Activated CD4-positive, alpha-beta T cell treated with anti-CD3 and anti-CD28 coated beads for 48 hours (primary cell): ENCODE data around the gene RNF130.
"Not testable (repeated sequence)": the region's sequence is repeated elsewhere in the genome, so short reads cannot be mapped to it uniquely, and the experiment has no call there.

Source experiments
- DNase-seq: peaks from one replicate; pipeline ENCODE4 v3.0.0-alpha.2; 2020

Gene RNF130

DNA sequence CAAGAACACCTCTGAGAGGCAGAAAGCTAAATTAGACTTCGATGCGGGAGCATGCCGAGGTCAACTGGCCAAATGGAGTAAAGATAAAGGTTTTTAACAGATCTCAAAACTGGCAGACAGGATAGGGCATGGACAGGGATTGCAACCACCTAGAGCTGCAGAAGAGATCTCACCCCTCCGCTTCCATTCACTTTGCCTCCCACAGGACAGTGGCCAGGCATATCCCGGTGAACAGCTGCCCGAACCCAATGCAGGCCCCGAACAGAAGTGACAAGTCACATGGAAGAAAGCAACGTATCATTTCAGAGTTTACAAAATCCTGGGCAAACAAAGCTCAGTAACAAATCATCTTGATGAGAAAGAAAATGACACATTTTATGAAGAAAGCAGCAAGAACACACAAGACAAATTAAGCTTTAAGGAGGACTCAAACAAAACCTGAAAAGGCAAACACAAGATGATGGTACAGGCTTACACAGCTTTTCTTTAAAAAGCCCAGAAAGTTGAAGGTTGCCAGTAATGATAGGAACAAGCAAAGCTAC lies 18.4 kb downstream of the RNF130 start:
- DNase-seq = no peak

- DNase-seq = no peak
Measured at GRCh38 chr5:180052211-180052818, 19.2 kb downstream of the RNF130 start.

DNA sequence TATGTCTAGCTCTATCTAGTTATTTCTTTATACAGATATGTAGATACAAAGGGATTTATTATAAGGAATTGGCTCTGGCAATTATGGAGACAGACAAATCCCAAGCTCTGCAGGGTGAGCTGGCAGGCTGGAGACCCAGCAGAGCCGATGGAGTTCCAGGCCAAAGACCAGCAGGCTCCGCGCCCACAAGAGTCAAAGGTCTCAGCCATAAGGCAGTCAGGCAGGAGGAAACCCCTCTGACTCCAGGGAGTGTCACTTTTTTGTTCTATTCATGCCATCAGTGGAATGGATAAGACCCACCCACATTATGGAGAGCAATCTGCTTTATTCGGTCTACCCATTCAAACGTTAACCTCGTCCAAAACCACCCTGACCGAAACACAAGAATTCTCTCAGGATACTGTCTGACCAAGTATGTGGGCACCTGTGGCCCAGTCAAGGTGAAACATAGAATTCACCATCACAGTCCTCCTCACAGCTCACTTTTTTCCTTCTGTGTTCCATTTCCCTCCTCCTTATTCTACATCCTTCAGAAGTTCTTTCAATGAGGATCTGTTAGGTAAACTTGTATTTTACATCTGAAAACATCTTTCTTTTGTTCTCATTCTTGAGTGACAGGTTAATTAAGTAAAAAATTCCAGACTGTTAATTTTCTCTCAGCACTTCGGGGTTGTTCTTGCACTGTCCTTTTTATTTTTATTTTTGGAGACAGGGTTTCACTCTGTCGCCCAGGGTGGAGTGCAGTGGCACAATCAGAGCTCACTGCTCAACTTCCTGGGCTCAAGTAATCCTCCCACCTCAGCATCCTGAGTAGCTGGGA lies 21.2 kb downstream of the RNF130 start:
- DNase-seq = no peak

- no peak for DNase-seq
Measured at GRCh38 chr5:180049185-180049548, 22.4 kb downstream of the RNF130 start.

- DNase-seq = no peak
Measured at GRCh38 chr5:180047667-180048066, 23.9 kb downstream of the RNF130 start.

GRCh38 chr5:180046656-180047055 lies 24.9 kb downstream of the RNF130 start:
- DNase-seq = no peak

DNA sequence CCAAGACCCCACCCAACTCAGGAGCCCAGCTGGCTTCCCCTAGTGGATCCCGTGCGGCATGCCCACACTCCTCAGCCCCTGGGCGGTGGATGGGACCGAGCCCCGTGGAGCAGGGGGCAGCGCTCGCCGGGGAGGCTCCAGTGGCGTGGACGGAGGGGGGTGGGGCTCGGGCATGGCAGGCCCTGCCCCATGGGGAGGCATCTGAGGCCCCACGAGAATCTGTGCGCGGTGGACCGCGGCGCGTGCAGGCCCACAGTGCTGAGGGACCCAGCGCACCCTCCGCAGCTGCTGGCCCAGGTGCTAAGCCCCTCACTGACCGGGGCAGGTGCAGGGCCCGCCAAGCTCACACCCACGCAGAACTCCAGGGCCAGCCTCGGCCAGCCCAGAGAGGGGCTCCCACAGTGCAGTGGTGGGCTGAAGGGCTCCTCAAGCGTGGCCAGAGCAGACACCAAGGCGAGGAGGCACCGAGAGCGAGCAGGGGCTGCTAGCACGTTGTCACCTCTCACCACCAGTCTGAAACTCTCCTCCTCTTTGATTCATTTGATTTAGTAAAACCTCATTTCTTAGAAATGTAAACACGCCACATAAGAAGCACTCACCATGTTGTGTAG lies 25.6 kb downstream of the RNF130 start:
- no peak for DNase-seq

DNA sequence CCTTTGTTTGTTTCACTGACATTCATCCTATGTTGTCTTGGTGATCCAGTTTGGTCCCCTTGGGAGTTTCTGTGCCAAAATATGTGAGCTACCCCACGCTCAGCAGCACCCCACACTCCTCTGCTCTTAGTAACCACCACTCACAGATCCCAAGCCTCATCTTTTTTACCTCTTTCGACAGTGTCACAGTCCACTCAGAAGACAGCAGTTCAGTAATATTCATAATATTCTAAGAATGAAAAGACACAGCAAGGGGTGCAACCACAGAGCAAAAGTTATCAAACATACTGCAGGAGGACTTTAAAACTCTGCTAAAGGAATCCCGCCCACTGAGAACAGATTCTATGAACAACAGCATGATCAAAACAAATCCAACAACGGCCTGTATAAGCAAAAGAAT lies 28.2 kb downstream of the RNF130 start:
- no peak for DNase-seq

DNA sequence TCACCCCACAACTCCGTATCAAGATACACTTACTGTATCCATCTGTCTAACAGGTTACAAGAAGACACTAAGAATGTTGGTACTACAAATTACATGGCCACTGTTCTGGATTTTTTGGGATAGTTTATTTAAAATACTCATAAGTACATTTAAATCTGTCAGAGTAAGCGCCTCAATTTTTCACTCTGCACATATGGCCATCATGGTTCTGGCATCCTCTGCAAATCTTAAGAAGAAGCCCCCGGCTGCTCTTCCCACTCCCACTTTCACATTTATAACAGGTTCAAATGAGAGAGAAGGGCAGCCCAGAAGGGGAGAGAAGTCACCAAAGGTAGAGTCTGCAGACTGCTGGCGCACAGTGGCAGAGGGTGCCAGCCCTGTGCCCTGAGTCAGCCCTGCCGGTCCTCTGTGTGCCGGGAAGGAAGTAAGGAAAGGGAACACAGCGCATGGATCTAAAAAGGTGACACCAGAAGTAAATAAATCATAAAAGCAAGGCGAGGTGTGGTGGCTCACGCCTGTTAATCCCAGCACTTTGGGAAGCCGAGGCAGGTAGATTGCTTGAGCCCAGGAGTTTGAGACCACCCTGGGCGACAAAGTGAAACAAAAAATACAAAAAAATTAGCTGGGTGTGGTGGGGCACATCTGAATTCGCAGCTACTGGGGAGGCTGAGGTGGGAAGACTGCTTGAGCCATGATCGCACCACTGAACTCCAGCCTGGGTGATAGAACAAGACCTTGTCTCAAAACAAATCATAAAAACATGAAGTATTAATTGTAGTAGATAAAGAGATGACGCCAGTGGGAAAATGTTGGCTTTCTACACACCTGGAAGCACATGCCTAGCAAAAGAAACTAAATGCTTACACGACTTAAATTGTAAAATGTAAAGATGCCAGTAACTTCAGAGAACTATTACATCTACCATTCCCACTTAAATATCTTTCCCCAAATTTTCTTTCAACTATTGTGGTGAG lies 30.0 kb downstream of the RNF130 start:
- DNase-seq = no peak

DNA sequence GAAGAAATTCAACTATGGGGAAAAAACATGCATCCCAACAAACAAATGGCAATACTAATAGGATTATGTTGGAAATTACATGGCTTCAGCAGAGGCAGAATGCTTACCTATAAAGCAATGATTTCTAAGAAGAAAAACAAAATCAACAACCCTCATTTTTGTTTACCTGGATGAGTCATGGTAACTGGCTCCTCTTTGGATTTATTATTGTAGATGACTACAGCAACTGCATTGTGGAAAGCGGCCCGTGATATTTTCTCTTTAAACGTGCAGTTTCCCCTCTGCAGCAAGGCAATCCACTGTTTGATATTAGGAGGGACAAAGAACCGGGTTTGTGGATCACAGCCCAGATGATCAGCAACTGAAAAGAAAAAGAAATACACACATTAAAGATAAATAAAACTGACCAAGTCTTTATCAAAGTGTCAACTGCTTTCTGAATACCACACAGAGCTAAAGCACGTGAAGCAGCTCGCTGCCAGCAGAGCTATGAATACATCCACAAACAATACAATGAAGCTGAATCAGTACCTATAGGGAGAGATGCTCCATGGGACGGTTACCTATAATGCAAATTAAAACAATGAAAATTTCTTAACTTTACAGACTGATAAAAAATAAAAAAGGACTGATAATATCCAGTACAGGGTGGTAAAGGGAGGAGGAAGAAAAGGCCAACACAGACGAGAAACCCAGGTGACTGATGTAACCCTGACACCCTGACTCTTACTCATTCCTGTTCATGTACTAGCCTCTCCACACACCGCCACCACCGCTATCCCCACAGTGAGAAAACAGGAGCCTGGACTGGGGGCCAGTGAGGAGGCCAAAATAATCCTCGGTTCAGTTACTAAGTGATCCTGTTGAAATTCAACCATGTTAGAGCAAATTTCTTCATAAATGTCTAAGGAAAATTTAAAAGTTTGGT lies 31.0 kb downstream of the RNF130 start:
- no peak for DNase-seq

DNA sequence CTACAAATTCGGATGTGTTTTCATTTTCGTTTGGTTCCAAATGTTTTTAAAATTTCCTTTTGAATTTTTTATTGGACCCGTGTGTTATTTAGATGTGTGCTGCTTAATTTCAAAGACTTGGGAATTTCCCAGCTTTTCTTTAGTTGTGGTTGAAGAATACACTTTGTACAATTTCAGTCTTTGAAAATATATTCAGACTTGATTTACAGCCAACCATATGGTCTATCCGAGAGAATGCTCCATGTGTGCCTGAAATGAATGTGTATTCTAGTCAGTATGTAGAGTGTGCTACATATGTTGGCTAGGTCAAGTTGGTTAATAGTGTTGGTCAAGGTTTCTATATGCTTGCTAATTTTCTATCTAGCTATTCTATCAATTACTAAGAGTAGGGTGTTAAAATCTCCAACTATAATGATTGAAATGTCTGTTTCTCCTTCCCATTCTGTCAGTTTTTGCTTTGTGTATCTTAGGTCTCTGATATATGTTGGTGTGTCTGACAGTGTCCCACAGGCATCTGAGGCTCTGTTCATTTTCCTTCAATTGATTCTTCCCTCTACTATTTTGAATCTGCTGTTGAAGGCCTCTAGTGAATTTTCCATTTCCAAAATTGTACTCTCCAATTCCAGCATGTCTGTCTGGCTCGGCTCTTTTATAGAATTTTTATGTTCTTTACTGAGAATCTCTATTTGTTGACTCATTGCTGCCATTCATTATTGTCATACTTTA lies 36.2 kb downstream of the RNF130 start:
- DNase-seq = no peak

DNA sequence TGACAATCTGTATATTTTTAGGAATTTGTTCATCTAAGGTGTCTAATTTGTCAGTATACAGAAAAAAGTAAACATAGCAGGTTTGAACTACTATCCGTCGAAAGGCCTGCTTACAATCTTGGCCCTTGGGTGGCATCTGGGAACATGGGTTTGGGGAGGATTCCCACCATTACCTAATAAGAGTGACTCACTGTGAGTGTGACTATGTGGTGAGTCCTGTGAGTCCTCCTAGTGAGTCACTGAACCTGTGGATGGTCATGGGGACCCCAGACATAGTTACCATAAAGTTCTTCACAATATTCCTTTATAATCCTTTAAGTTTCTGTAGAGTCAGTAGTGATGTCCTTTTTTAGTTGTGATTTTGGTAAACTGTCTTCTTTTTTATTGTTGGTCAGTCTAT lies 37.0 kb downstream of the RNF130 start:
- no peak for DNase-seq

DNA sequence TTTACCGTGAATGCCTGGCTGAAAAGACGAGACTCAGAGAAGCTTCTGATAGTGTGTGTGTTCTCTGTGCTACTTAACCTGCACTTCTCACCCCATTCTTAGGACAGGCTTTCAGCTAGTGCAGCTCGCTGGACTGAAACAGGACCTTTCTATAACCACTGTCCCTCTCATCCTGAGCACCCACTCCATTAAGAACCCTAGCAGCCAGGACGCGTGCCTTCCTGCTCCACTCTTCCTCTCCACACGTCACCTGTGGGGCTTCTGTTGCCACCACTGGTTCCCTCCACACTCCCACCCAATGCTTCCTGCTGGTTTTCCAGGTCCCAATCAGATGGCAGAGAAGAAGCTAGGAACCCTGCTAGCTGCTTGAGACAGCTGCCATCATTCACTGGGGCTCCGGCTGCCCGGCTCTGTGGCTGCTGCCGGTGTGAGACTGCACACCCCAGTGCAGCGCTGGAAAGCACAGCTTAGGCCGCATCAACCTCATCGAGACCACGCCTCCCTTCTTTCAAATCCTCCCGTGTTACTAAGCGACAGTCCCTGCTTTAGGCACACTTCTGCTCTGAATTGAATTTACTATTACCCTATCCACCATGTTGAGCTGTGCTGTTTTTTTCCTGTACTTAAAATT lies 44.0 kb downstream of the RNF130 start:
- no peak for DNase-seq

GRCh38 chr5:180026734-180027458 lies 44.7 kb downstream of the RNF130 start:
- DNase-seq = no peak

- DNase-seq = no peak
Measured at GRCh38 chr5:180026320-180026719, 45.2 kb downstream of the RNF130 start.

GRCh38 chr5:180021900-180022299 lies 49.7 kb downstream of the RNF130 start:
- DNase-seq = no peak

DNA sequence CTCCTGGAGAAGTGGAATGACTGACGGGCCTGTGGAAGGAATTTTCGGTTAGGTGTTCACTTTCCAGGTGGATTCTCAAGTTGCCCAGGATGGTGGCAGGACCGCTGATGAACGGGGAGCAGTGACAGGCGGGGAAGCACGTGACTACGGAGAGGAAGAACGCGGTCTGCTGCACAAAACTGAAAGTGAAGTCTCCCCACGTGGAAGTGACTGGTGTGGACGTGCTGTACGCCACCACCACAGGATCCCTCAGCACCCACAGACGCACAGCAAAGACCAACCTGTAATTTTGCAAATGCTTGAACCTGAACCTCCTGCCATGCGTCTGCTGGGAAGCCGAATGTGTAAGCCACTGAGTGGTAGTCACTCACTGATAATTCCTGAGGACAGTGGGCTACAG lies 51.4 kb downstream of the RNF130 start:
- DNase-seq = no peak

GRCh38 chr5:180018347-180019060 lies 53.1 kb downstream of the RNF130 start:
- no peak for DNase-seq

DNA sequence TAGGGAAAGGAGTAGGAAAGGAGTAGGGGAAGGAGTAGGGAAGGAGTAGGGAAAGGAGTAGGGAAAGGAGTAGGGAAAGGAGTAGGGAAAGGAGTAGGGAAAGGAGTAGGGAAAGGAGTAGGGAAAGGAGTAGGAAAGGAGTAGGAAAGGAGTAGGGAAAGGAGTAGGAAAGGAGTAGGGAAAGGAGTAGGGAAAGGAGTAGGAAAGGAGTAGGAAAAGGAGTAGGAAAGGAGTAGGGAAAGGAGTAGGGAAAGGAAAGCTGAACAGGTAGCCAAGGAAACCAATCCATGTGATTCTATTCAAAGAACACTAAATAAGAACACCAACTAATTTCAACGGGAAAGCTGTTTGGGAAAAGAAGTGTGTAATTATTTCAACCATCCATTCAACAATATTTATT lies 56.0 kb downstream of the RNF130 start:
- DNase-seq = not testable (repeated sequence)
